ENCODE data around the gene TYMS.
"Not testable (repeated sequence)": the region's sequence is repeated elsewhere in the genome, so short reads cannot be mapped to it uniquely, and the experiment has no call there.

The TYMS gene

DNA sequence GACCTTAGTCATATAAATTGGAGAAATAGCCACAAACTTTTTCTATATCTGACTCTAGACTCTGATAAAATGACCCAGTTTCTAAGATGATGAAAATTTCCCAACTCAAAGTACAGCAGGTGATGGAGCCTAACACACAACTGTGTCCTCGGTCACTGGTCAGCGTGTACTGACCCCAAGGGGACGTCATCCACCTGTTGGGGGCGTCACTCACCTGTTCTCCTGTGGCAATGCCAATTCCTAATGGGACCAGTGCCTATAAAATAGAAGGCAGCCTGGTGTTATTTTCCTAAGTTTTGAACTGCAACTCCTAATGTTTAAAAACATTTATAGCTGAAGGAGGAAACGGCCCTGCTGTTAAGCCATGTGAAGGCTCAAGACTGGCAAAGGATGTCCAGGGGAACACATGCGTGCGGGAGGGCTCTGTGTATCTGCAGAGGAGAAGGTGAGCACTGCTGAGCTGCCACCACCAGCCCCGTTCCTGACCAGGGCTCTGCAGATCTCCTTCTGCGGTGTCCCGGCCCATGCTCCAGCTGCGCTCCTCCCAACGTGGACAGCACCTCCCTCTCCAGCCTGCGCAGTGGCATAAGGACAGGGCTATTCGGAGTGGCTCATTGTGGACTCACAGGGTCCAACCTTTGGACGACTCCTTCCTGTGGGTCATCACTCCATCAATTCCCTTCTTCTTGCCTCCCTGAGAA lies 21.2 kb downstream of the TYMS start:
- FAIRE-seq: no peak

DNA sequence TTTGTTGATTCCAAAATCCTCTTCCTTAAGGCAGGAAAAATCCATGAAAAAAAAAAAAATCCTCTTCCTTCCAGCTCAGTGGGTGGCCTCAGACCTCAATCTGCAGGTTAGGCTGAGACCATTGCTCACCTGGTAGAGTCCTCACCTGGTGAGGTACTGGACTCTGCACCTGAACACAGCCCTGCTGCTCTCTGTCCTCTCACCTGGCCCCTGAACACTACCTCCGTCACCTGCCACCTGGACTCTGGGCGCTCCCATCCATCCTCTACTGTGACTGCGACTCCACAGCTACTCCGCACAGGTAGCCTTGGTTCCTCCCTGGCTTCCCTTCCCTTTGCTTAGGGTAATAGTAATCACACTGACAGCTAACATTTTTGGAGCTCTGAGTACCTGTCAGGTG lies 22.1 kb downstream of the TYMS start:
- FAIRE-seq: no peak

DNA sequence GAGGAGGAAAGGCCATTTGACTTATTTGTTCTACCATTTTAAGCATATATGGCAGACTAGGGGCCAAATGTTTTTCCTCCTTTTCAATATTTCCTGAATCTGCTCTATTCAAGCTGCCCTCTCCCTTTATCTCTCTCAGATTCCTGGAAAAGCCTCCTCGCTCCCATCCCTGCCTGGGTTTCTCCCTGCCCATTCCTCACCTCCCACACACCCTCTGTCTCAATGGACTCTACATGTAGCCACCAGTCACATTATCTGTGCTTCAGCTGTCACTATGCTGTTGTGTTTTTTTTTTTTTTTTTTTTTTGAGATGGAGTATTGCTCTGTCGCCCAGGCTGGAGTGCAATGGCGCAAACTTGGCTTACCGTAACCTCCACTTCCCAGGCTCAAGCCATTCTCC lies 22.9 kb downstream of the TYMS start:
- FAIRE-seq: no peak

DNA sequence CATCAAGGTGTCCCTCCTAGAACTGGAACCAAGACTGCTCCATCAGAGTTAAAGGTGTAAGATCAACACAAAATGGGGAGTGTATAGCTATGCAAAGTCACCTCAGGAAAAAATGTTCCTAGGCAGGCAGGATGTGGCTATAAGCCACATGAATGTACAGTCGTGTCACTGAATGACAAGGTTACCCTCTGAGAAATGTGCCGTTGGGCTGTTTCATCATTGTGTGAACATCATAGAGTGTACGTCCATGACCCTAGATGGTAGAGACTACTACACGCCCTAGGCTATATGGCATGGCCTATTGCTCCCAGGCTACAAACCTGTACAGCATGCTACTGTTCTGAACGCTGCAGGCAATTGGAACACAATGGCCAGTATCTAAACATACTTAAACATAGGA lies 24.5 kb downstream of the TYMS start:
- no peak for FAIRE-seq

DNA sequence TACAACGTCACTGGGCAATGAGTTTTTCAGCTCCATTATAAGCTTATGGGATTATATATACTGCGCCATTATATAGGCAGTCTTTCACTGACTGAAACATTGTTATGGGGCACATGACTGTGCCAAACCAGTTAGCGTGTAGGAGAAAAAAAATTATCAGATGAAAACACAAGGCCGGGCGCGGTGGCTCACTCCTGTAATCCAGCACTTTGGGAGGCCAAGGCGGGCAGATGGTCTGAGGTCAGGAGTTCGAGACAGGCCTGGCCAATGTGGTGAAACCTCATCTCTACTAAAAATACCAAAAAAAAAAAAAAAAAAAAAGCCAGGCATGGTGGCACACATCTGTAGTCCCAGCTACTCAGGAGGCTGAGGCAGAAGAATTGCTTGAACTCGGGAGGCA lies 25.0 kb downstream of the TYMS start:
- not testable (repeated sequence) for FAIRE-seq

DNA sequence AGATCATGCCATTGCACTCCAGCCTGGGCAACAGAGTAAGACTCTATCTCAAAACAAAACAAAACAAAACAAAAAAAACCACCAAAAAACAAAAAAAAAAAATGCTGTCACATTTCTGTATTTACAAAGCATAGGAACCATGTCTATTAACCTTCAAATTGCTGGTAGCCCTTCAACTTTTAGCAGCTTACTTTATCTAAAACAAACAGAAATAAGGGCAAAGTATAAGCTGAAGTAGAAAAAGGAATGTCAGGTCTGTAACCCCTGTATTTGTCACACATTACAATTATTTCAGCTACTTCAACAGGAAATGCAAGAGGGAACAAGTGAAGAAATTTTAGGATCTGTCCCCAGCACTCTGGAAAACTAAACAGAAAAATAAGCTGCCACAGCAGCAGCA lies 25.4 kb downstream of the TYMS start:
- no peak for FAIRE-seq

DNA sequence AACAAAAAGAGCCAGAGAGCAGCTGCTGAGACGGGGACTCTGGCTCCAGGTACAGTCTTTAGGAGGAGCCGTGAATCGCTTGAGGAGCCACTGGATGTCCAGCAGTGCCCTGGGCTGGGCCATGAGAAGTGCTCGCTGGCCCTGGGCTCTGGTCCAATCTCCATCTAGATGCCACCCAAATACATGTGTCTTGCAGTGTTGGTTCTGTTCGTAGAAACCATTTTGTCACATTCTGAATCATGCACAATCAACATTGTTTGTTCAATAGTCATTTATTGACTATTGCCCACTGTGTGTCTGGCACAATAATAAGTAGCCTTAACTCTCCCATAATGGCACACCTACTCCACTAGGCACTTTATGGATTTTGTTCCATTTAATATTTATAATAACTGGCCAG lies 26.1 kb downstream of the TYMS start:
- no peak for FAIRE-seq

DNA sequence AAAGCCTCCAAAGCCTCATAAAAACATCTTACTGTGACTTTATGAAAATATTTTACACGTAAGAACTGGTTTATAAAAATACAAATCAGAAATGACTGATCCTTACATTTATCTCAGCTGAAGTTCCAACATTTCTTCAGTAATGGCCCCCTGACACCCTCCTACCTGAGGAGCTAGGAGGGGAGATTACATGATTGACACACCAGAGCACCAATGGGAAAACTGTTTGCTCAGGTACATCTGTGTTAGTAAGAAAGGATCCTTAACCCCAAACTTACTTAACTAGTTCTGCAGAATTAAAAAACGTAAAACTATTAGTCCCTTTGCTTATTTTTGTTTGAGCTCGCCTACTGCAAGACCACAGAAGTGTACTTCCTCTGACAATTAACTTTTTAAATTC lies 28.0 kb downstream of the TYMS start:
- no peak for FAIRE-seq

DNA sequence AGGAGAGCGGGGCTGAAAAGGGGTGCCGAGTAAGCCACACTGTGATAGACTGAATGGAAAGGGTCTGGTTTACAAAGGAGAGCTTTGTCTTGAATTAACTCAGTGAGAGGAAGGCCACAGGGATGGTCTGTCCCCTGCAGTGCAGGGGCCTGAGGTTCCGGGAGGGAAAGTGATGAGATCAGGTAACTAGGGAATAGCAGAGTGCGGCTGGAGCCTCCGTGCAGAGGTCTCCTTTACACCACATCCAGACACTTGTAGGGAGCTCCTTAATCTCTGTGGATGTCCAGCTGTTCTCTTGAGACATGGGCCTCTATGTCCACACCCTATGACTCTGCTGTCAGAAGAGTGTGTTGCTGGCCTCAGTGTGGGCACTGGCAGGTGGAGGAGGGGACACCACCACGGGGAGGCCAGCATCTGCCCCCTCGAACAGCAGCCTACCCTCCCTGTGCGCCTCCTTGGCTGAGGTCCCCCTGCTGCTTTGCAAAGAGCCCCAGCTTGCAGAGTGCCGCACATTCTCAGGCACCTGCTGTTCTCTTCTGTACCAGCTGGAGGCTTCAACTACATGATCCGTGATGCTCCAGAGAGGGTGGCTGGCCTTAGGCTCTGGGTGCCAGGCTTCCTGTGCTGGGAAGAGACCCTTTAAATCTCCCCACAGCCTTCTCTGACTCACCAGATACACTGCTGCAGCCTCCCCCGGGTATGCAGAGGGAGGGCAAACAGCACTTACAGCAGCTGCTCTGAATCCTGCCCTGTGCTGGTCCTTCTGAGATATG lies 29.1 kb downstream of the TYMS start:
- FAIRE-seq: no peak

DNA sequence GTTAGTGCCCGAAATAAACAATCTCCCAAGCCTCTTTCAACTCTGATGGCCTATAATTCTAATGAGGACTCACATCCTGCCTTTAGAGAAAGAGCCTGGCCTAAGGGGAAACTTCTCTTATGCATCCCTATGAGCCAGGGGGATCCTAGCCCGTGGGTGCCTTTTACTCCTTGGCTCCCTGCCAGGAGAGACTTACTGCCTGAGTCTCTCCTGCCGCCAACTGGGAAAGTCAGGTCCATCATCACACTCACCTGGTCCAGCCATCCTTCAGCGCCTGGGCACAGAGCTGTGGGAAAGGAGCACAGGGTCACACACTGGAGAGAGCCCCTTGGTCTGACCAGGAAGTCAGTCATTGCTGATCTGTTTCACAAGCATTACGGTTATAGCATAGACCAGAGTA lies 30.9 kb downstream of the TYMS start:
- no peak for FAIRE-seq

DNA sequence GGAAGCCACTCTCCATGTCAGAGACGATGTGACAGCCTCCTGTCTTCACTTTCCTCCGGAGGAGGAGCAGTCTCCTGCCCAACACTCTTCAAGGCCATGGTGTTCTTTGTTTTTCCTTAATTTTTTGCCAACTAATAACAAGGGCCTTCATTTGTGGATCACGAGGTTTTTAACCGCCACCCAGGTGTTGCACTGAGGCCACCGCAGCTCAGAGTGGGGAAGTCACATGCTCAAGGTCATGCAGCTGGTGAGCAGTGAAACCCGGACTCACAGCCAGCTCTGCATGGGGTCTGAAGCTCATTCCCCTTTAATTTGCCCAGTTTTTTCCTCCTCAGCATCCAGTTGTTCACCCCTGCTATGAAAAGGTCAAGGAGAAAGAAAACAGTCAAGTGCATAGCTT lies 35.4 kb downstream of the TYMS start:
- FAIRE-seq: no peak

DNA sequence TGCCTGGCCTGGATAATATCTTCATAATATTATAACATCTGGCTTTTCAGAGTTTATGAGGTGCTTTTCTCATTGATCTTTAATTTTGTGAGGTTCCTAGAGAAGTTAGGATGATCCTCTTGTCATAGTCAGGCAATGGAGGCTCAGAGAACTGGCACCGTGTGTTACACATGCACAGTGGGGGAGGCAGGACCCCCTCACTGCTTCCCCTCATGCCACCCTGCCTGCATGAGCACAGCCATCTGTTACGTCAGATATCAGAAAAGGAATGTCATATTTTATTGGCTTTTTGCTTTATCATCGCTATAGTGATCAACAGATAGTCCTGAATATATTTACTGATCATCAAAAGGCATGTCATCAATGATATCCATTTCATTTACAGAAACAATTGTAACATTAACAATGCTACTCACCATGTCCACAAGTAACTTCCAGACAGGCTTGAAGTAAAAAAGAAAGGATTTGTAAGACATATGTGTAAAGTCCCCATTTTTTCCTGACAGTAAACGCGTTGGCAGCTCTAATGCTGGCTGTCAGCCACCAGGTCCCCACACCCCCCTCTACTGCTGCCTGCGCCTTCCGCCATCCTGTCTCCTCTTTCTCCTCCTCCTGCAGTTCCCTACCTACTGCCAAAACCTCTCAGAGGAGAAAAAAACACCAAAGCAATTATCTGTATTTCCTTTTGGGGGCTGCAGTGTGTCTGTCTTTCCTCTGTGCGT lies 36.2 kb downstream of the TYMS start:
- FAIRE-seq: no peak

DNA sequence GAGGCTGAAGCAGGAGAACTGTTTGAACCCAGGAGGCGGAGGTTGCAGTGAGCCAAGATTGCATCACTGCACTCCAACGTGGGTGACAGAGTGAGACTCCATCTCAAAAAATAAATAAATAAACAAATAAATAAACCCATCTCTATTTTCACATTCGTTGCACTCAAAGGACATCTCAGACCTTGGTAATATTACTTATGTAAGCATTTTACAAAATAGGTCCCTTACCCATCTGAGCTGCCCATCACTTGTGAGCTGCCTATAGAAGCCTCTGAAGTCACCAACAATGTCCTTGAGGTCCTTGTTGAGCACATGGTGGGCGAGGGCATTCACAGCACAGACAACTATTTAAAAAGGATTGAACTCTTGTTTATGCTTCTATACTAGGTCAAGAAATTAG lies 39.6 kb downstream of the TYMS start:
- no peak for FAIRE-seq

DNA sequence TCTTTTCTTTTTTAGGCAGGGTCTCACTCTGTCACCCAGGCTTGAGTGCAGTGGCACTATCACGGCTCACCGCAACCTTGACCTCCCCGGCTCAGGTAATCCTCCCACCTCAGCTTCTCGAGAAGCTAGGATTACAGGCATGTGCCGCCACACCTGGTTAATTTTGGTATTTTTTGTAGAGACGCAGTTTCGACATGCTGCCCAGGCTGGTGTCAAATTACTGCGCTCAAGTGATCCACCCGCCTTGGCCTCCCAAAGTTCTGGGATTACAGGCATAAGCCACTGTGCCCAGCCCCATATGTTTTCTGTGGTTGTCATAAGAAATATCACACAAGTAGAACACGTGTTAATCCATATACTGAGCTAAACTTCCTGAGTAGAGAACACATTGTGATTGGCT lies 40.3 kb downstream of the TYMS start:
- no peak for FAIRE-seq

DNA sequence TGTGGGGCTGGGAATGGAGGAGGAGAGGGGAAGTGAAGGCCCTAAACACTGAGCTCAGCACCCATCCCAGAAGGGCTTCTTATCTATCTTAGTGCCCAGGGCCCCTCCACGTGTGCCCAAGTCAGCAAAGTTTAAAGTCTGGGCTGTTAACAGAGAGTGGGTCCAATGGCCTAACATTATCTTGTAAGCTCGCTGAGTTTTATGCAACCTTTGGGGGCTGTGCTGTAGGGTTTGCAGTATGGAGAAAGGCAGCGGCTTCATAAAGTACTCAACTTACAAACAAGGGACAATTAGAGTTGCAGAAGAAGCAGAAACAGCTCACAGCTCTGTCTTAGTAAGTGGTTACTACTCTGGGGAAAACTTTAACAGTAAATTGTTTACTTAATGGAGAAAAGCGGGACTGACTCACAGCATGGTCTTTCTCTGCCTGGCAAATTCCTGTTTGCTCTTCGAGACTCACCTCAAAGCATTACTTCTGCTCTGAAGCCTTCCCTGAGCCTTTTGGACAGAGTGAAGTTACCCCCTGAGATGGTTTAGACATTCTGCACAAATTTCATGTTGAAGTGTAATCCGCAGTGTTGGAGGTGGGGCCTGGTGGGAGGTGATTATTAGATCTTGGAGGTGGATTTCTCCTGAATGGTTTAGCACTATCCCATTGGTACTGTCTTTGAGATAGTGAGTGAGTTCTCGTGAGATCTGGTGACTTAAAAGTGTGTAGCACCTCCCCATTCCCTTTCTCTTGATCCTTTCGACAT lies 45.9 kb downstream of the TYMS start:
- FAIRE-seq: no peak

DNA sequence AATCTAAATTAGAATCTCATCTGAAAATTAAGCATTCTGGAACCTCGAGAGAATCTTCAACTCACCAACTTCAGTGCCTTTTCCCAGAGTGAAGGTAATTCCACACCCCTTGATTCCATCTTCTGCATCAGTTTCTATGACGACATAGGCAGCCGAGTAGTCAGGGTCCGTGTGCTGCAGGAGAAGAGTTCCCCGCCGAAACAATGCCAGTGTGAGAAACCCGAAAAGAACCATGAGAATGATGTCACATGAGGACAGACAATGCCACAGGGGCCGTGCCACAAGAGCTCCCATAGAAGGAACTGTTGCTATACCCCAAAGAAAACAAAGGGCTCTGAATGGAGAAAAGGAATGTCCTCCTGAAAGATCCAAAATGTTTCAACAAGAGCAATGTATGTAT lies 49.0 kb downstream of the TYMS start:
- no peak for FAIRE-seq

DNA sequence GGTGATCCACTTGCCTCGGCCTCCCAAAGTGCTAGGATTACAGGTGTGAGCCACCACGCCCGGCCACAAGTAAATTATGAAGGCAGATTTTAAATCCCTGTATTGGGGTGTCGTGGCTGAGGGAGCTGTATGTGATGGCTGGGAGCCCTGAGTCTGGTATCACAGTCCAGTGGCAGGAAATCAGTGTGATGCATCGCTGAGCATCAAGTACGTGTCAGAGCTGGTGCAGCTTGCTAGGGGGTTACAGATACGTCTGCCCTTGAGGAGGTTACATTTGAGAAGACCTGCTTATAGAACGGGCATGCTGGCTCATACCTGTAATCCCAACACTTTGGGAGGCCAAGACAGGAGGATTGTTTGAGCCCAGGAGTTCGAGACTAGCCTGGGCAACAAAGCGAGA lies 50.6 kb downstream of the TYMS start:
- FAIRE-seq: no peak

DNA sequence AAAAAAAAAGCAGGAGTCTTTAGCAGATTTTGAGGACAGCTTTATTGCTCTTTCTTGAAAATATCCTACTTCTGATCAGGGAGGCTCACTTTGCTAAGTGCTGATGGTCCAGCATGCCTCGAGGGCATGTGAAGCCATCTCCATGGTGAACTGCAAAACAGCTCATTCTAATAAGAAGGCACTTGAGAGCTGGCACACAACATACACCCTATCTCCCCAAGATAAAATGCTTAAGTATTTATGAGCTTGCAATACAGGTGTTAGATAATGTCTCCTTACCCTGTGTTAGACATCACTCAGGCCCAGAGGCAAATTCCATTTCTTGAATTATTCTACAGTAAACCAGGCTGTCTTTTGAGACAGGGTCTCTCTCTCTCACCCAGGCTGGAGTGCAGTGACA lies 52.3 kb downstream of the TYMS start:
- FAIRE-seq: no peak

DNA sequence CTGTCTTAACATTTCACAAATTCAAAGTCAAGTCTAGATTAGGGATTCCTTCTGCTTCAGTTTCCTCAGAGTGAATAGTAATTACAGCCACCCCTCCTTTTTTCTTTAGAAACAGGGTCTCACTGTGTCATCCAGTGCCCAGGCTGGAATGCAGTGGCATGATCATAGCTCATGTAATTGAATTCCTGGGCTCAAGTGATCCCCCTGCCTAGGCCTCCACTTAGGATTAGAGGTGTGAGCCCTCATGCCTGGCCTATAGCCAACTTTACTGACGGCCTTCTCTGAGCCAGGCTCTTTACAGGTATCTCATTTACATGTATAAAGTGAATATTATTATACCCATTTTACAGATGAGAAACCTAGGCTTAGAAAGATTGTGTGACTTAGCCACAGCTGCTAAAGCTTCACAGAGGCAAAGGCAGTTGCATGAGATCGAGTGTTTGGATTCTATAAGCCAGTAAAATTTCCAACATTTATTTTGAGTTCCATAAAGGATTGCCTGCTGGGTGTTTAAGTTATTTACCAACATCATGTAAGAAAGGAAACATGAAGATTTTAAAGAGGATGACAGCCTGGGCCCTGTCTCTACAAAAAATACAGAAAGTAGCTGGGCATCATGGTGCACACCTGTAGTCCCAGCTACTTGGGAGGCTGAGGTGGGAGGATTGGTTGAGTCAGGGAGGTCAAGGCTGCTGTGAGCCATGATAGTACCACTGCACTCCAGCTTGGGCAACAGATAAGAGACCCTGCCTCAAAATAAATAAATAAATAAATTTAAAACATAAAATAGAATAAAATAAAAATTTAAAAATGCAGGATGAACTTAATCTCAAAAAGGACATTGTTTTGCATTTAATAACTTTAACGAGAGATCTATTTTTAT lies 53.2 kb downstream of the TYMS start:
- FAIRE-seq: no peak

DNA sequence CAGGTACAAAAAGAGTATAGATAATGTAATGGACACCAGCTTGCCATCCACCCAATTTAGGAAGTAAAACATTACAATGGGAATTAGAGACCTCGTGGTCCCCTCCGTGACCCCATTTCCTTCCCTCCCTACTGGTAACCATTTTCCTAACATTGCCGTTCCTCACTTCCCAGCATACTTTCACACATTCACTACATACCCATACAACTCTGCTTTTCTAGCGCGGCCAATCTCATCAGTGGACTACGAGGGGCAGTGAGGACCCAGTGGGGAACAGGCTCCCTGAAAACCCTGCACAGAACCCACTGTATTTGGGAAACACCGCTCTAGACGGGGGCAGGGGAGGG lies 53.8 kb downstream of the TYMS start:
- FAIRE-seq: no peak

DNA sequence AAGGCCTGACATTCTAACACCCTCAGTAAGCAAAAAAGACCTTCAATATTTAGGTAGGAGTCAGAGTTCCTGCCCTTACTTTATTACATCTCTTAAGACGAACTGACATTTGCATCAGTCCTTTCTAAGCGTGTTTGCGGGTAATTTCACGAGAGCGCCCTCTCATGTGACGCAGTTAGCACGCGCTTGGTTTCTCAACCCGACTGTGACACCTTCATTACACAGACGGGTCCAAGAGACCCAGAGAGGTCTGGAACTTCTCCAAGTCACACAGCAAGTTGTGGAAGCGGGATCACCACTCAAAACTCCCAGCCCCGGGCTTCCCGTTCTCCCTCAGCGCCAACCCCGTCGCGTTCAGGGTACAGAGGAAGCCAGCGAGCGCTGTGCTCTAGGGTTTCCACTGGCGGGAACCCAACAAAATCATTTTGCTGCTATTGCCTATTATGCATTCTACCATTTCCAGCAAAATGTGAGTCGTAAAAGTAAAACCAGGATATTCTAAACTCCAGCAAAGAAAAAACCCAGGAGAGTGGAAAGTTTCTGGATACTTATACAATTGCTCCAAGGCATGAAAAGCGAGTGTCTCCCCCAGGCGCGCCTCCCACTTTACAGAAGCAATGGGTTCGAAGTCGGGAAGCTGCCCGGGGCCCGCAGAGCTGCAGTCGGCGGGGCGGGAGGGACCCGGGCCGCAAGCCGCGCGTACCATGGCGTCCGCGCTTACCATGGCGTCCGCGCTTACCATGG lies 54.4 kb downstream of the TYMS start:
- FAIRE-seq: no peak

Measured in endometrium (tissue), 2 donors.